IMR-90 (cell line): Measurements from ENCODE around the gene GTF2H1.

Experiments
- BHLHE40 ChIP-seq: fragments of 150-350 bp; IDR thresholded peaks from 2 replicates; pipeline ENCODE4 v1.6.1; 2016; ENCODE audit warnings: mild to moderate bottlenecking, low read depth, low read length
- CEBPB ChIP-seq: IDR thresholded peaks from 2 replicates; pipeline ENCODE4 v1.6.1; 2012; ENCODE audit warnings: low read depth, low read length, improper control_type of control experiment
- CHD1 ChIP-seq: IDR thresholded peaks from 2 replicates; pipeline ENCODE4 v1.6.1; 2012; ENCODE audit warnings: low read depth, low read length, improper control_type of control experiment
- CTCF ChIP-seq: conservative IDR thresholded peaks from 2 replicates; pipeline ENCODE4 v1.5.1; 2012; ENCODE audit warnings: mild to moderate bottlenecking, low read depth, low read length, improper control_type of control experiment
- ELK1 ChIP-seq: fragments of 150-350 bp; IDR thresholded peaks from 2 replicates; pipeline ENCODE4 v1.6.1; 2016; ENCODE audit warnings: low read depth, mild to moderate bottlenecking, low read length, moderate library complexity, borderline replicate concordance
- MAFK ChIP-seq: IDR thresholded peaks from 2 replicates; pipeline ENCODE4 v1.6.1; 2012; ENCODE audit warnings: low read depth, low read length, improper control_type of control experiment
- MAZ ChIP-seq: IDR thresholded peaks from 2 replicates; pipeline ENCODE4 v1.6.1; 2012; ENCODE audit warnings: low read depth, mild to moderate bottlenecking, low read length, improper control_type of control experiment, moderate library complexity, borderline replicate concordance
- MXI1 ChIP-seq: IDR thresholded peaks from 2 replicates; pipeline ENCODE4 v1.6.1; 2012; ENCODE audit warnings: low read depth, mild to moderate bottlenecking, low read length, moderate library complexity, borderline replicate concordance
- POLR2A ChIP-seq: IDR thresholded peaks from 2 replicates; pipeline ENCODE4 v1.6.1; 2012; ENCODE audit warnings: mild to moderate bottlenecking, low read depth, low read length
- RAD21 ChIP-seq: IDR thresholded peaks from 2 replicates; pipeline ENCODE4 v1.6.1; 2012; ENCODE audit warnings: low read length, improper control_type of control experiment
- RFX5 ChIP-seq: IDR thresholded peaks from 2 replicates; pipeline ENCODE4 v1.8.0; 2012; ENCODE audit warnings: low read depth, mild to moderate bottlenecking, low read length, moderate library complexity
- SMC3 ChIP-seq: fragments of 150-350 bp; IDR thresholded peaks from 2 replicates; pipeline ENCODE4 v1.6.1; 2016; ENCODE audit warnings: low read depth, mild to moderate bottlenecking, antibody characterized with exemption, low read length, moderate library complexity
- USF2 ChIP-seq: fragments of 150-350 bp; IDR thresholded peaks from 2 replicates; pipeline ENCODE4 v1.6.1; 2017; ENCODE audit warnings: mild to moderate bottlenecking, antibody characterized with exemption, low read length, low read depth

GRCh38 chr11:18394928-18395734, 72.8 kb downstream of the GTF2H1 start:
- no peak for TF ChIP-seq CTCF
- TF ChIP-seq ELK1: no peak
- no peak for TF ChIP-seq BHLHE40
- no peak for TF ChIP-seq USF2
- no peak for TF ChIP-seq MAFK
- no peak for TF ChIP-seq POLR2A
- TF ChIP-seq MXI1: no peak
- TF ChIP-seq SMC3: no peak
- TF ChIP-seq RFX5: no peak
- no peak for TF ChIP-seq CEBPB
- no peak for TF ChIP-seq RAD21
- TF ChIP-seq CHD1: no peak; the same call in 1 of the 2 replicates
- TF ChIP-seq MAZ: no peak
